Astrocyte of the spinal cord (primary cell): ENCODE measurements around the gene DUXA.

ENCODE experiments used
- DNase-seq: peaks from one replicate; pipeline ENCODE4 v3.0.0; 2011; ENCODE audit warnings: low read depth, low spot score
- H3K4me3 ChIP-seq: 2 replicates; pipeline ENCODE4 v1.5.1; 2011; ENCODE audit warnings: low read depth, mild to moderate bottlenecking, low read length, moderate library complexity
- in situ Hi-C: cut with HindIII; loops from 2 replicates; pipeline ENCODE4 v1.10.0; 2017; ENCODE audit warnings: low sequenced_read_pairs
- TF ChIP-seq, protein P1 (sequence below): IDR thresholded peaks from 2 replicates; pipeline ENCODE4 v1.5.1; 2012; ENCODE audit warnings: low read depth, mild to moderate bottlenecking, low read length, inconsistent platforms

Gene DUXA

DNA sequence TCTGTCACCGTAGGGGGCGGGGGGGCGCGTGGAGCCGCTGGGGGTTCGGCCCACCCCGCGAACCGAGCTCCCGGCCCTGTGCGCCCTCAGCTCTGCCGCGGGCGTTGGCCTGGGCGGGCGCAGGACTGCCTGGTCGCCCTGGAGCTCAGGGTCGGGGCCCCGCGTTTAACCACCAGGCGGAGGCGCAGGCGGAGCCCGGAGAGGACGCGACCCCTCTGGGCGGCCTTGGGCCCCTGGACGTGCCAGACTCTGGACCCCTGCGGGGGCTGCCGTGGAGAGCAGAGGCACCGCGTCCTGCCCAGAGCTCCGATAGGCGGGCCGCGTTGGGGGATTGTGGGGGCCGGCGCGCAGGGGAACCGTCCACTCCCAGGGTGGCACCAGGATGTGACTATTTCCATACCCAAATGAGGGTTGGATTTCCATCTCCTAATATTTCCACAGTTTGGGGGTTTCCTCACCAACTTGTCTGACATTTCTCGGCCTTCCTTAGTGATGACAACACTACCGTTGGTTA lies 60.5 kb downstream of the DUXA start:
- in situ Hi-C loops = no loop called here
- no peak overlapping the region for H3K4me3 ChIP-seq
- TF ChIP-seq, protein P1, sequence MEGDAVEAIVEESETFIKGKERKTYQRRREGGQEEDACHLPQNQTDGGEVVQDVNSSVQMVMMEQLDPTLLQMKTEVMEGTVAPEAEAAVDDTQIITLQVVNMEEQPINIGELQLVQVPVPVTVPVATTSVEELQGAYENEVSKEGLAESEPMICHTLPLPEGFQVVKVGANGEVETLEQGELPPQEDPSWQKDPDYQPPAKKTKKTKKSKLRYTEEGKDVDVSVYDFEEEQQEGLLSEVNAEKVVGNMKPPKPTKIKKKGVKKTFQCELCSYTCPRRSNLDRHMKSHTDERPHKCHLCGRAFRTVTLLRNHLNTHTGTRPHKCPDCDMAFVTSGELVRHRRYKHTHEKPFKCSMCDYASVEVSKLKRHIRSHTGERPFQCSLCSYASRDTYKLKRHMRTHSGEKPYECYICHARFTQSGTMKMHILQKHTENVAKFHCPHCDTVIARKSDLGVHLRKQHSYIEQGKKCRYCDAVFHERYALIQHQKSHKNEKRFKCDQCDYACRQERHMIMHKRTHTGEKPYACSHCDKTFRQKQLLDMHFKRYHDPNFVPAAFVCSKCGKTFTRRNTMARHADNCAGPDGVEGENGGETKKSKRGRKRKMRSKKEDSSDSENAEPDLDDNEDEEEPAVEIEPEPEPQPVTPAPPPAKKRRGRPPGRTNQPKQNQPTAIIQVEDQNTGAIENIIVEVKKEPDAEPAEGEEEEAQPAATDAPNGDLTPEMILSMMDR = no peak
- DNase-seq = no peak

DNA sequence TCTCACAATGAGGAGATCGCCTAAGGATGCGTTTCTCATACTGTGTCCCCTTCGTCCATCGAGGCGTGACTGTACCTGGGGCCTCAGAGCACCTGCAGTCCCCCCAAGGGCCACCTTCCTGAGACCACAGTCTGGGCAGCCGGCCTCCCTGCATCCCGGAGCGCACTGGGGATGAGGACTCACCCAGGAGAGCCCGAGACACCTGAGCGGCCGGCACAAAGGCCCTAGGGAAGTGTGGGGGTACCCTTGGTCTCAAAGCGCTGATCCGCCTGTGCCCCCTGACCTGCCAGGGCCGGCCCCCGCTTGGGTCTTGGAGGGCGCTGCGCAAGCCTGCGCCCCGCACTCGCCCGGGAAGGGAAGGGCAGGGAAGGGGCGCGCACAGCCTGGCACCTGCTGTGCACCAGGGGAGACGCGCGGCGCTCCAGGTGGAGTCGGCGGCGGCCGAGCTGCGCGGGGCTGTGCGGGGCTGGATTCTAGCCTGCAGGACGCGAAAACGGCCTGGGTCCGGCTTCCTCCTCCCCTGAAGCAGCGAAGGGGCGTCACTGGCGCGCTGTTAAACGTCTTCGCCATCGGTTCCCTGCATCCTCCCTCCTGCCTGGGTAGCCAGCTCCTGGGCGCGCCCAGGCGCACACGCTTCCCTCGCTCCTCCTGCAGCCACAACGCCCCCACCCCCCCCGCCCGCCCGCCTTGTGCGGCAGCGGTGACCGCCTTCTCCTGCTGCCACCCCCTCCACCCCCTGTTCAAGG lies 61.1 kb downstream of the DUXA start:
- H3K4me3 ChIP-seq = no peak overlapping the region
- DNase-seq = no peak
- in situ Hi-C loops = no loop called here
- TF ChIP-seq, protein P1 = no peak
